HEK293T (cell line): Measurements from ENCODE around the gene SLC35E1.

Experiments
- CTCF ChIA-PET: fragments of 350-600 bp; formaldehyde crosslinking; extraction: SDS; loops from one replicate; lab custom pipeline; 2021; ENCODE audit warnings: antibody characterized with exemption, inconsistent platforms; lab: Yijun Ruan, JAX
- POLR2A ChIA-PET: fragments of 350-600 bp; formaldehyde crosslinking; extraction: SDS; loops from one replicate; lab custom pipeline; 2020; ENCODE audit warnings: antibody characterized with exemption, inconsistent platforms; lab: Yijun Ruan, JAX
- DNase-seq: peaks from one replicate; pipeline ENCODE4 v3.0.0; 2012; ENCODE audit warnings: mixed read lengths; ENCODE audit errors: extremely low spot score
- ARNT ChIP-seq: fragments of 450-650 bp; IDR thresholded peaks from 2 replicates; pipeline ENCODE4 v1.6.1; 2017; ENCODE audit warnings: mild to moderate bottlenecking
- BHLHE40 ChIP-seq: fragments of 450-650 bp; IDR thresholded peaks from 2 replicates; pipeline ENCODE4 v1.6.1; 2016; ENCODE audit warnings: mild to moderate bottlenecking, moderate library complexity, borderline replicate concordance
- CTBP1 ChIP-seq: fragments of 450-650 bp; IDR thresholded peaks from 2 replicates; pipeline ENCODE4 v1.6.1; 2016; ENCODE audit warnings: borderline replicate concordance
- ELF4 ChIP-seq: fragments of 450-650 bp; IDR thresholded peaks from 2 replicates; pipeline ENCODE4 v1.6.1; 2017; ENCODE audit warnings: antibody characterized with exemption
- FOXA1 ChIP-seq: fragments of 450-650 bp; IDR thresholded peaks from 2 replicates; pipeline ENCODE4 v1.6.1; 2016; ENCODE audit warnings: mild to moderate bottlenecking
- FOXK2 ChIP-seq: fragments of 450-650 bp; IDR thresholded peaks from 2 replicates; pipeline ENCODE4 v1.6.1; 2016; ENCODE audit warnings: mild to moderate bottlenecking
- FOXM1 ChIP-seq: fragments of 450-650 bp; IDR thresholded peaks from 2 replicates; pipeline ENCODE4 v1.6.1; 2017; ENCODE audit warnings: mild to moderate bottlenecking, borderline replicate concordance
- HDGF ChIP-seq: fragments of 450-650 bp; IDR thresholded peaks from 2 replicates; pipeline ENCODE4 v1.6.1; 2017; ENCODE audit warnings: antibody characterized with exemption, borderline replicate concordance
- L3MBTL2 ChIP-seq: fragments of 450-650 bp; conservative IDR thresholded peaks from 2 replicates; pipeline ENCODE4 v1.6.1; 2016; ENCODE audit warnings: mild to moderate bottlenecking
- LEF1 ChIP-seq: fragments of 450-650 bp; IDR thresholded peaks from 2 replicates; pipeline ENCODE4 v1.6.1; 2017; ENCODE audit warnings: mild to moderate bottlenecking, borderline replicate concordance
- NFRKB ChIP-seq: fragments of 450-650 bp; IDR thresholded peaks from 2 replicates; pipeline ENCODE4 v1.6.1; 2016; ENCODE audit warnings: mild to moderate bottlenecking, moderate library complexity
- PKNOX1 ChIP-seq: fragments of 450-650 bp; IDR thresholded peaks from 2 replicates; pipeline ENCODE4 v1.6.1; 2016
- SP1 ChIP-seq: fragments of 450-650 bp; IDR thresholded peaks from 2 replicates; pipeline ENCODE4 v1.6.1; 2017
- SUZ12 ChIP-seq: fragments of 450-650 bp; IDR thresholded peaks from 2 replicates; pipeline ENCODE4 v1.6.1; 2016; ENCODE audit warnings: mild to moderate bottlenecking
- TARDBP ChIP-seq: fragments of 450-650 bp; IDR thresholded peaks from 2 replicates; pipeline ENCODE4 v1.6.1; 2016
- ZNF384 ChIP-seq: fragments of 450-650 bp; IDR thresholded peaks from 2 replicates; pipeline ENCODE4 v1.6.1; 2016

SLC35E1 gene

DNA sequence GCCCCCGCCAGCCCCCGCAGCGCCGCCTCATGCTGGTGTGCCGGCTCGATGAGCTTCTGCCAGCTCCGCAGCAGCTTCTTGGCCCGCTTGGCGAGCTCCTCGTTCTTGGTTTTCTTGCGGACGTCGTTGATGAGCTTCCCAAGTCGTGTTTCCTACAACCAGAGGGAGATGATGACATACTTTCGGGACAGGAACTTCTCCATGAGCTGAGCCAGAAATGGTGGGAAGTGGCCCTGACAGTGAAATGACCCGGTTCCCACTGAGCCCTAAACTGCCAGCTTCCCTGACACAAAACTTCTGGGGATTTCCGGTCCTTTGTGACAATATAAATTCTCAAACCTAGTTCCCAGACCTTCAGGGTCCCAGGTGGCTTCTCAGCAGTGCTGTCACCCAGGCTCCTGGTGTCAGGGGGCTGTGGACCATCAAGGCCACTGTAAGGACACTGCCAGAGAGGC, 5.3 kb upstream of the SLC35E1 start:
- TF ChIP-seq SP1, result no peak
- TF ChIP-seq L3MBTL2, result no peak
- TF ChIP-seq PKNOX1, result no peak
- TF ChIP-seq ELF4, result no peak
- no peak for TF ChIP-seq SUZ12
- TF ChIP-seq NFRKB, result no peak
- no peak for TF ChIP-seq LEF1
- no peak for TF ChIP-seq ARNT
- TF ChIP-seq ZNF384, result no peak
- TF ChIP-seq FOXA1, result no peak
- no peak for TF ChIP-seq BHLHE40
- no peak for TF ChIP-seq FOXM1
- TF ChIP-seq CTBP1, result no peak
- TF ChIP-seq FOXK2, result no peak
- no peak for TF ChIP-seq HDGF
- TF ChIP-seq TARDBP, result no peak
- POLR2A ChIA-PET, result no interaction called here
- CTCF ChIA-PET, result no interaction called here
- no peak for DNase-seq

DNA sequence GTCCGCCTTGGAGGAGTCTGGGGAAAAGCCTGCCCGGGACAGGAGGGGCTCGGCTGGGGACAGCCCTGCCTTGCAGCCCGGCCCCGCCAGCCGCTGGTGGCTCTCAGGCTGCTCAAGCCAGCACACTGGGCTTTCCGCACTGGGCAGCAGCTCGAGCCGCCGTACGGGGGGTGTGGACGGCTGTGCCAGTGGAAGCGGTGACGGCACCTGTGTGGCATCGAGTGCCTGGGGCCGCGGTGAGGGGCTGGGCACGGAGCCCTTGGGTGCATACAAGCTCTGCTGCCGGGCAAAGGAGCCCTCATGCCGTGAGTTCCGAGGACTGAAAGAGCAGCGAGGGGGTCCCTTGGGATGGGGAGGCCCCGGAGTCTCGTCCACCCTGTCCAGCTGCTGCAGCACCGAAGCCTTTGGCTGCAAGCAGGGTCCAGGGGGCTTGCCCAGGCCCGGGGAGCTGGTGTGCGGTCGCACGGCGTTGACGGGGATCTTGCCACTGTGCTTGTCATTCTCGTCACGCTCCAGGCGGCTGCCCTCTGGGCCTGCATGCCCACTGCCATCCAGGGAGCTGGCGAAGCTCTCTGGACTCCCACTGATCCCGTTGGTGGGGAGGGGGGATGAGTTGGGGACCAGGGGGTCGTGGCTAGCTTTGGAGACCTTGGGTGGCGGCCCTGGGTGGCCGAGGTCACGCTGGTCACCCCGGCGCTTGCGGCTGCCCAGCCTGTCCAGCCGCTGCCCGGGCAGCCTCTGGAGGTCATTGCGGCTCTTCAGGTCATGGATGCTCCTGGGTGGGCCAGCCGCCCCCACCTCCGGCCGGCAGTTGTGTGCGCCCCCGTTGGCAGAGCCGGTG, 4.7 kb upstream of the SLC35E1 start:
- DNase-seq, result no peak
- ChIA-PET CTCF (no interaction called here), POLR2A (no interaction called here)
- TF ChIP-seq CTBP1 (no peak), ELF4 (no peak), L3MBTL2 (no peak), HDGF (no peak), ARNT (no peak), LEF1 (no peak), SUZ12 (no peak), FOXK2 (no peak), SP1 (no peak), PKNOX1 (no peak), TARDBP (no peak)

- ChIA-PET POLR2A (no interaction called here), CTCF (no interaction called here)
- TF ChIP-seq LEF1 (no peak), ARNT (no peak), SP1 (no peak), NFRKB (no peak), PKNOX1 (no peak), CTBP1 (no peak), SUZ12 (no peak), FOXK2 (no peak), ZNF384 (no peak), FOXM1 (no peak), ELF4 (no peak), L3MBTL2 (no peak), TARDBP (no peak), BHLHE40 (no peak), HDGF (no peak)
- no peak for DNase-seq
These were observed 3.9 kb upstream of the SLC35E1 start for GRCh38 chr19:16575861-16576689.

DNA sequence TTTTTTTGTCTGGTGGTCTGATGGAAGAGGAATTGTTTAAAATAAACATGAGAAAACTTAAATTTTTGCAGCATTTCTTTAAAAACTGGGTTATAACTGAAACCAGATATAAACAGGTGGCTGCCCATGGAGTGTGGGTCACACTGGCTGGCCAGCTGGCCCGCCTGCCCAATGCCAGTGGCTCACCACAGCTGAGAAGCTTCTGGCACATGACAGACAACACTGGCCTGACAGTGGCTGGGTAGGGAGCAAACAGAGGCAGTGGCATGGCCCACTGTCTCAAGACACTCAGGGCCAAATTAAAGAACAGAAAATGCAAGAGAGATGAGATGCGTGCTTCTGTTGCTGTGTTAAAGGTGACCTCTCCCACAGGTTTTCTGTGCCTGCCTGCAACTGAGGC, 3.1 kb upstream of the SLC35E1 start:
- DNase-seq, result no peak
- CTCF ChIA-PET, result no interaction called here
- TF ChIP-seq PKNOX1 (no peak), SUZ12 (no peak), FOXK2 (no peak), BHLHE40 (no peak)
- POLR2A ChIA-PET, result no interaction called here

- ChIA-PET POLR2A (interaction anchor here (0.6 to 2.9 kb wide), 5 partner anchors 11 to 87 kb away, joined by 3 to 20 read pairs (median 7); partner anchors contain the start of genes MED26 and TMEM38A), CTCF (no interaction called here)
- no peak for TF ChIP-seq NFRKB
- no peak for TF ChIP-seq BHLHE40
- TF ChIP-seq CTBP1, result no peak
- no peak for TF ChIP-seq ELF4
- no peak for TF ChIP-seq FOXA1
- TF ChIP-seq SP1, result no peak
- no peak for TF ChIP-seq FOXK2
- TF ChIP-seq HDGF, result no peak
- no peak for TF ChIP-seq LEF1
- no peak for DNase-seq
These were observed 1.7 kb upstream of the SLC35E1 start for GRCh38 chr19:16573925-16574324.
